Measurements from ENCODE around the gene EPS8L2.

DNA sequence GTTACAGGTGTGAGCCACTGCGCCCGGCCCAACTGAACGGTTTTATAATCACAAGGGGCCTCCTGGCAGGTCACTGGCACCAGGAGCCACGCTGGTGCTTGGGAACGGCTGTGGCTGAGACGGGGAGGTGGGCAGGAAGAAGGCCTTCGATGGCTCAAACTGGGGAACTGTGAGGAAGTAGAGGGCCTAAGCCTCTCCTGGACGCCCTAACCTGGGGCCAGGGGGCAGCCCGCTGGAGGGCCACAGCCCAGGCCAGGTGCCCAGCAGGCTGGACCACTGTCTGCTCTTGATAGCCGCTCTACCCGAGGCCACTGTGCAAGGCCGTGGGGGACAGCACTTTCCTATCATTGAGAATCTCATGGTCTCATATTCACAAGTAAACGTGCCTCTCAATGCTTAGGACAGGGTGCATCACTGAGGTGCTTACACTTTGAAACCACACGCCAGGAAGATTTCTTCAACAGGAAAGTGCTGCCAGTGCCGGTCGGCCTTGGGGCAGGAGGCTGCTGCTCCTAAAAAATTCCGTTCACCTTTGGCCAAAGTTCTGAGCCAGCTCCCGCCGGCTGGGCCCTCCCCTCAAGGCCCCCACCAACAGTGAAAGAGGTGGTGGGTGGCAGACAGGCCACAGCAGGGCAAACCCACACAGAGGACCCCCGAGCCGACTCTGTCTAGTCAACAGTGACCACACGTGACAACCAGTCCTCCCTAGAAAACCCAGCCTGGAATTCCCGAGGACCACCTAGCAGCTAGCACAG lies 64.0 kb downstream of the EPS8L2 start:
- TF ChIP-seq, protein P1, sequence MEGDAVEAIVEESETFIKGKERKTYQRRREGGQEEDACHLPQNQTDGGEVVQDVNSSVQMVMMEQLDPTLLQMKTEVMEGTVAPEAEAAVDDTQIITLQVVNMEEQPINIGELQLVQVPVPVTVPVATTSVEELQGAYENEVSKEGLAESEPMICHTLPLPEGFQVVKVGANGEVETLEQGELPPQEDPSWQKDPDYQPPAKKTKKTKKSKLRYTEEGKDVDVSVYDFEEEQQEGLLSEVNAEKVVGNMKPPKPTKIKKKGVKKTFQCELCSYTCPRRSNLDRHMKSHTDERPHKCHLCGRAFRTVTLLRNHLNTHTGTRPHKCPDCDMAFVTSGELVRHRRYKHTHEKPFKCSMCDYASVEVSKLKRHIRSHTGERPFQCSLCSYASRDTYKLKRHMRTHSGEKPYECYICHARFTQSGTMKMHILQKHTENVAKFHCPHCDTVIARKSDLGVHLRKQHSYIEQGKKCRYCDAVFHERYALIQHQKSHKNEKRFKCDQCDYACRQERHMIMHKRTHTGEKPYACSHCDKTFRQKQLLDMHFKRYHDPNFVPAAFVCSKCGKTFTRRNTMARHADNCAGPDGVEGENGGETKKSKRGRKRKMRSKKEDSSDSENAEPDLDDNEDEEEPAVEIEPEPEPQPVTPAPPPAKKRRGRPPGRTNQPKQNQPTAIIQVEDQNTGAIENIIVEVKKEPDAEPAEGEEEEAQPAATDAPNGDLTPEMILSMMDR (conservative IDR thresholded peaks at IDR 0.05; ENCODE audit: low read depth, low read length), result no peak
- TF ChIP-seq, protein P2, sequence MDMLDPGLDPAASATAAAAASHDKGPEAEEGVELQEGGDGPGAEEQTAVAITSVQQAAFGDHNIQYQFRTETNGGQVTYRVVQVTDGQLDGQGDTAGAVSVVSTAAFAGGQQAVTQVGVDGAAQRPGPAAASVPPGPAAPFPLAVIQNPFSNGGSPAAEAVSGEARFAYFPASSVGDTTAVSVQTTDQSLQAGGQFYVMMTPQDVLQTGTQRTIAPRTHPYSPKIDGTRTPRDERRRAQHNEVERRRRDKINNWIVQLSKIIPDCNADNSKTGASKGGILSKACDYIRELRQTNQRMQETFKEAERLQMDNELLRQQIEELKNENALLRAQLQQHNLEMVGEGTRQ (IDR thresholded peaks at IDR 0.05; ENCODE audit: low read depth, low read length), result no peak
- TF ChIP-seq BHLHE40 (IDR thresholded peaks at IDR 0.05; ENCODE audit: low read depth, low read length), result no peak
- no peak for TF ChIP-seq MAZ (IDR thresholded peaks at IDR 0.05; ENCODE audit: borderline replicate concordance, low read depth, low read length)
- no peak for TF ChIP-seq POLR2A (IDR thresholded peaks at IDR 0.05; ENCODE audit: low read depth, low read length)
- TF ChIP-seq RAD21 (IDR thresholded peaks at IDR 0.05; ENCODE audit: low read length), result no peak
- TF ChIP-seq CEBPB (IDR thresholded peaks at IDR 0.05; ENCODE audit: low read depth, low read length), result no peak
